Measurements from ENCODE around the gene APBA1. TPM values are rescaled to one million over a fixed set of nuclear protein-coding genes. Genes with fewer than 3 reads are reported as not detected.

APBA1 gene
- total RNA-seq, 1 donor = 1.8 TPM

DNA sequence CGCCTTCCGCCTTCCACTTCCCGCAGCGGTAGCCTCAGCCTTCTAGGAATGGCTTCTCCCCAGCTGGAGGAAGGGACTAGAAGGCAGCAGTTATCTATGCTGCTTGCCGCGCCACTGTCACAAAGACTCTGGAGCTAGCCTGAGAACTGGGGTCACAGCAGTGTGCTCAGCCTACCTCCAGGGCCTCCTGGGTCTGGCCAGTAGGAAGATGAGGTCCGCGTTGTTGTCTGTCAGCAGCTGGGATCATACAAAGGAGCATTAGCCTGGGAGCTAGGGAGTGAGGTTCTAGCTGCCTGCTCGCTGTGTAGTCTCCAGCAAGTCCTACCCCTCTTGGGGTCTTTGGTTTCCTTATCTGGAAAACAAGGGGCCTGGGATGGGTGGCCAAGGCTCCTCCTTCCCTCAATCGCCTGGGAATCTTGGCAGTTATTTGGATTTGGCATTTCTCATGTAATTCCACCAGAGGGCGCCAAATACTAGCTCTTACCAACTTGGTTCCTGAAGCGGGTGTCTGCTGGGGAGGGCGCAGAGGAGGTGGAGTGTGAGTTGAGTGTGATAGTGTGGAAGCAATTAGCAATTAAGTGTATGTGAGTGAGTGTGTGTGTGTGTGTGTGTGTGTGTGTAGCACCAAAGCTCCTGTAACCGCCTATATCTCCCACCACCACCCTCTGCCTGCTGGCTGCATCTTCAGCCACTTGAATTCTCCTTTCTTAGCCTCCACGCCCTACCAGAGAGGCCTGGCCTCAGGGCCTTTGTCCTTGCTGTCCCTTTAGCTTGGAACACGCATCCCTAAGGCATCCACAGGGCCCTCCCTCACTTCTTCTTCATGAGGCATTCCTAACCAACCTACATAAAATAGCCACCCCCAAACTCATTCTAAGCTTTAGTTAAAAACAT, 250.0 kb downstream of the APBA1 start:
- no peak overlapping the region for H3K27ac ChIP-seq (ENCODE audit: low read depth, low read length)
- H3K79me2 ChIP-seq (ENCODE audit: insufficient read depth, low read length) = no peaks in the 10 kb centered on the region
- TF ChIP-seq, protein P1, sequence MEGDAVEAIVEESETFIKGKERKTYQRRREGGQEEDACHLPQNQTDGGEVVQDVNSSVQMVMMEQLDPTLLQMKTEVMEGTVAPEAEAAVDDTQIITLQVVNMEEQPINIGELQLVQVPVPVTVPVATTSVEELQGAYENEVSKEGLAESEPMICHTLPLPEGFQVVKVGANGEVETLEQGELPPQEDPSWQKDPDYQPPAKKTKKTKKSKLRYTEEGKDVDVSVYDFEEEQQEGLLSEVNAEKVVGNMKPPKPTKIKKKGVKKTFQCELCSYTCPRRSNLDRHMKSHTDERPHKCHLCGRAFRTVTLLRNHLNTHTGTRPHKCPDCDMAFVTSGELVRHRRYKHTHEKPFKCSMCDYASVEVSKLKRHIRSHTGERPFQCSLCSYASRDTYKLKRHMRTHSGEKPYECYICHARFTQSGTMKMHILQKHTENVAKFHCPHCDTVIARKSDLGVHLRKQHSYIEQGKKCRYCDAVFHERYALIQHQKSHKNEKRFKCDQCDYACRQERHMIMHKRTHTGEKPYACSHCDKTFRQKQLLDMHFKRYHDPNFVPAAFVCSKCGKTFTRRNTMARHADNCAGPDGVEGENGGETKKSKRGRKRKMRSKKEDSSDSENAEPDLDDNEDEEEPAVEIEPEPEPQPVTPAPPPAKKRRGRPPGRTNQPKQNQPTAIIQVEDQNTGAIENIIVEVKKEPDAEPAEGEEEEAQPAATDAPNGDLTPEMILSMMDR (IDR thresholded peaks at IDR 0.05; ENCODE audit: extremely low read depth, low read depth, low read length) = peak; percentile 74
- H3K4me3 ChIP-seq (ENCODE audit: insufficient read depth, low read length) = no peak overlapping the region
- DNase-seq (ENCODE audit: insufficient read length, low spot score, missing footprints) = peak; percentile 94
- H4K20me1 ChIP-seq (ENCODE audit: insufficient read depth, low read length) = no peaks in the 10 kb centered on the region
- H3K36me3 ChIP-seq (ENCODE audit: insufficient read depth, low read length) = no peaks in the 10 kb centered on the region
- no peaks in the 10 kb centered on the region for H3K9me3 ChIP-seq (ENCODE audit: low read depth, low read length)
- no peaks in the 10 kb centered on the region for H3K4me1 ChIP-seq (ENCODE audit: insufficient read depth, low read length)
- H3K4me2 ChIP-seq (ENCODE audit: insufficient read depth, low read length) = no peak overlapping the region
- H2AFZ ChIP-seq (ENCODE audit: low read length) = no peak overlapping the region
- no peaks in the 10 kb centered on the region for H3K27me3 ChIP-seq (ENCODE audit: insufficient read depth, low read length)

DNA sequence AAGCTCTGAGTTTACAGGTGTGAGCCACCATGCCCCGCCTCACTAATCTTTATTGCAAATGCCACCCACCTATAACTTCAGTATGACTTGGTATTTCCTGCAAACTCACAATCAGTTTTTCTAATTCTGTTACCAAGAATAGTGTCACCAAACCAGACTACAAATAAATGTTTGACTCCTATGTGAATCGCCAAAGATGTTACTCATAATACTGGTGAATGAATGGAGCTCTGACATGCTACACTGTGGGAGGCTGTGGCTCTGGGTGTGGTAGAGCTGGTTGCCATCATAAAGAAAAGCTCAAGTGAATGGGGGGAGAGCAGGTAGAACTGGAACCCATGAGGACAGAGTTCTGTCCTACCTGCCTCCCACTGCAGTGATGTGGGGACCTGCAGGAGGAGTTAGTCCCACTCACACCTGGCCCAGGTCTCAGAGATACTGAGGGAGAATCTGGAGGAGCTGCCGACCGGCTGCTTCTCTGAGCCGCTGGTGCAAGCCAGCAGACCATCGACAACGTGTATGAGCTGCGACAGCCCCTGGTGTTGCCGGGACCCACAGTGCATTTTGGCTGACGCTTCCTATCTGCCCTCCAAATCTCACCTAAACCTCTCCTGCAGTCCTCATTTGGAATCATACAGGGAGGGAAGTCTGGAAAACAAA, 251.4 kb downstream of the APBA1 start:
- H3K36me3 ChIP-seq (ENCODE audit: insufficient read depth, low read length) = no peaks in the 10 kb centered on the region
- no peak for DNase-seq (ENCODE audit: insufficient read length, low spot score, missing footprints)
- TF ChIP-seq, protein P1 (IDR thresholded peaks at IDR 0.05; ENCODE audit: extremely low read depth, low read depth, low read length) = no peak

DNA sequence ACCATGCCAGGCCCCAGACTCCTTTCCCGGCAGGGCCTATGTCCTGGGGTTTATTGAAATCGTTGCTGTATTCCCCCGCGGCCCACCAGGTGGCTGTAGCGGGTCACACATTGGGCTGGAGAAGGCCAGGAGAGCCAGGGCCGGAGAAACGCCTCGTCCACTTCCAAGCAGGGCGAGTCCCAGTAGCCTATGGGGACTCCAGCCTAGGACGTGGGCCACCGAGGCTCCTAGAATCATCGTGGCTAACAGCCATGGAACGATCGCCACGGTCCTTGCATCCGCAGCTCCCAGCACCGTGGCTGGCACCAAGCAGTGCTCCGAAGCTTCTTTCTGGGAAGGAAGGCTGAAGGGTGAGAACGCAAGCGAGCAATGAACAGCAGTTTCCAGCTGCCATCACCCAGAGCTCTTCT, 259.4 kb downstream of the APBA1 start:
- peak overlapping the region; percentile 62 for H3K4me3 ChIP-seq (ENCODE audit: insufficient read depth, low read length)
- no peaks in the 10 kb centered on the region for H3K27me3 ChIP-seq (ENCODE audit: insufficient read depth, low read length)
- peak overlapping the region; percentile 80 for H3K4me2 ChIP-seq (ENCODE audit: insufficient read depth, low read length)

More for the DNA sequence above, 251.4 kb downstream of the APBA1 start:
- Histone ChIP-seq H3K27me3 (ENCODE audit: insufficient read depth, low read length) (no peaks in the 10 kb centered on the region), H3K9me3 (ENCODE audit: low read depth, low read length) (no peaks in the 10 kb centered on the region), H3K4me1 (ENCODE audit: insufficient read depth, low read length) (no peaks in the 10 kb centered on the region), H3K4me3 (ENCODE audit: insufficient read depth, low read length) (no peak overlapping the region), H2AFZ (ENCODE audit: low read length) (no peak overlapping the region), H4K20me1 (ENCODE audit: insufficient read depth, low read length) (no peaks in the 10 kb centered on the region), H3K27ac (ENCODE audit: low read depth, low read length) (no peak overlapping the region), H3K79me2 (ENCODE audit: insufficient read depth, low read length) (no peaks in the 10 kb centered on the region), H3K4me2 (ENCODE audit: insufficient read depth, low read length) (no peak overlapping the region)

More for the DNA sequence above, 259.4 kb downstream of the APBA1 start:
- TF ChIP-seq, protein P1 (IDR thresholded peaks at IDR 0.05; ENCODE audit: extremely low read depth, low read depth, low read length) = peak; percentile 62
- Histone ChIP-seq H4K20me1 (ENCODE audit: insufficient read depth, low read length) (no peaks in the 10 kb centered on the region), H3K79me2 (ENCODE audit: insufficient read depth, low read length) (no peaks in the 10 kb centered on the region), H3K27ac (ENCODE audit: low read depth, low read length) (no peak overlapping the region), H3K9me3 (ENCODE audit: low read depth, low read length) (no peaks in the 10 kb centered on the region), H3K4me1 (ENCODE audit: insufficient read depth, low read length) (peaks cover 3% of the 10 kb centered on the region), H2AFZ (ENCODE audit: low read length) (peak overlapping the region; percentile 90), H3K36me3 (ENCODE audit: insufficient read depth, low read length) (no peaks in the 10 kb centered on the region)
- DNase-seq (ENCODE audit: insufficient read length, low spot score, missing footprints) = peak; percentile 96
